Esophagus squamous epithelium (tissue), 4 donors: ENCODE data around the gene LMBR1L.

Experiments
- POLR2A ChIP-seq, 4 donors: fragments of 450-650 bp; IDR thresholded peaks; one replicate each; pipeline ENCODE4 v1.6.1; 2017; ENCODE audit warnings: antibody characterized with exemption in 4 of 4, mild to moderate bottlenecking in 4 of 4, moderate library complexity in 3 of 4
- TF ChIP-seq, protein P1 (sequence below), 6 experiments: fragments of 450-650 bp in 4 of 6; fragments of 200-600 bp in 2 of 6; sonication (generic) in 2 of 6; IDR thresholded peaks; one replicate each; pipeline ENCODE4 v1.5.1; 2016 to 2019; ENCODE audit warnings: antibody characterized with exemption in 6 of 6, mild to moderate bottlenecking in 4 of 6, moderate library complexity in 4 of 6

DNA sequence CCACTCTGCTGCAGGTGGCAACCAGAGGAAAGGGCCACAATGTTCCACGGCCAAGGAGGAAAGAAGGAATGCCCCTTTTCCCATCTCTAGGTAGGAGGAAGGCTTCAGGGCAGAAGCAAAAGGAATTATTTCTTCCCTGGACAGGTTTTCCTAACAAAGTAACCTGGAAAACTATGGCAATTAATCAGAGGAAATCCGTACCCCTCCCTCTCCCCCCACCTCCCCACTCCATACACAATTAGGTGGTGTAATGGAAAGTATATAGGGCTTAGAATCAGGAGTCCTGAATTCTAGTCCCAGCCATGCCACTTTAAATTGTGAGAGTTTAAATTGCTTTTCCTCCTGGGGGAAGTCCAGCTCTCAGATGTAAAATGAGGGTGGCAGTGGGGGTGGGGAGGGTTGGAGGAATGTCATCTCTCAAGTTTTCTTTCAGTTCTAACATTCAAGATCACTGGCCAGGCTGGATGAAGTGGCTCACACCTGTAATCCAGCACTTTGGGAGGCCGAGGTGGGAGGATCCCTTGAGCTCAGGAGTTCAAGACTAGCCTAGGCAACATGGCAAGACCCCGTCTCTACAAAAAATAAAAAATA lies 17.7 kb downstream of the LMBR1L start:
- TF ChIP-seq, protein P1, sequence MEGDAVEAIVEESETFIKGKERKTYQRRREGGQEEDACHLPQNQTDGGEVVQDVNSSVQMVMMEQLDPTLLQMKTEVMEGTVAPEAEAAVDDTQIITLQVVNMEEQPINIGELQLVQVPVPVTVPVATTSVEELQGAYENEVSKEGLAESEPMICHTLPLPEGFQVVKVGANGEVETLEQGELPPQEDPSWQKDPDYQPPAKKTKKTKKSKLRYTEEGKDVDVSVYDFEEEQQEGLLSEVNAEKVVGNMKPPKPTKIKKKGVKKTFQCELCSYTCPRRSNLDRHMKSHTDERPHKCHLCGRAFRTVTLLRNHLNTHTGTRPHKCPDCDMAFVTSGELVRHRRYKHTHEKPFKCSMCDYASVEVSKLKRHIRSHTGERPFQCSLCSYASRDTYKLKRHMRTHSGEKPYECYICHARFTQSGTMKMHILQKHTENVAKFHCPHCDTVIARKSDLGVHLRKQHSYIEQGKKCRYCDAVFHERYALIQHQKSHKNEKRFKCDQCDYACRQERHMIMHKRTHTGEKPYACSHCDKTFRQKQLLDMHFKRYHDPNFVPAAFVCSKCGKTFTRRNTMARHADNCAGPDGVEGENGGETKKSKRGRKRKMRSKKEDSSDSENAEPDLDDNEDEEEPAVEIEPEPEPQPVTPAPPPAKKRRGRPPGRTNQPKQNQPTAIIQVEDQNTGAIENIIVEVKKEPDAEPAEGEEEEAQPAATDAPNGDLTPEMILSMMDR (IDR thresholded peaks at IDR 0.05), result no peak
- no peak for TF ChIP-seq POLR2A (IDR thresholded peaks at IDR 0.05)
